Measurements from ENCODE around the gene MYO9B.

GRCh38 chr19:17183858-17184321 lies 108.3 kb downstream of the MYO9B start:
- TF ChIP-seq CTCF (IDR thresholded peaks at IDR 0.05): no peak
- no peak for TF ChIP-seq POLR2A (IDR thresholded peaks at IDR 0.05)

Data from vagina (tissue), 2 donors.